HG03045 (cell line): ENCODE data around the gene TTLL7.
"Not testable (repeated sequence)": the region's sequence is repeated elsewhere in the genome, so short reads cannot be mapped to it uniquely, and the experiment has no call there.

Source experiments
- ATAC-seq: cut with Tn5 transposase; IDR thresholded peaks from one replicate; pipeline ENCODE4 v1.9.1; 2021; ENCODE audit warnings: mild to moderate bottlenecking, moderate library complexity; ENCODE audit not compliant: unreplicated experiment

The TTLL7 gene

DNA sequence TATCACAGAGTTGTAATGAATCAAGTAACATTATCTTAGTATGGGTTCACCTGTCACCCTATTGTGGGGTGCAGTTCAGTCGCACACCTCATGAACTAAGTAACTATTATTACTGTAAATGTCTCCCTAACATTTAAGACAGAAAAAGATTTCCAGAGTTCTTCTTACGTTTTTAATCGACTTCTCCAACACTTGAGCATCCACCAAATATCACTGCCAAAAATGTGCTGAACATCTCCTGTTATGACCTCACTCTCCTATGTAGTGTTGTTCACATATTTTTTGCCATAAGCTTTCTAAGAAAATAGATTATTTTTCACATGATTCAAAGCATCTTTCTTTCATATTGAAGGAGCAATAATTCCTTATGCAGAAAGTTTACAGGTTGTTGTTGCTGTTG, 1.3 kb downstream of the TTLL7 start:
- no peak for ATAC-seq

- no peak for ATAC-seq
Observed at GRCh38 chr1:83996621-83997020, 2.3 kb downstream of the TTLL7 start.

DNA sequence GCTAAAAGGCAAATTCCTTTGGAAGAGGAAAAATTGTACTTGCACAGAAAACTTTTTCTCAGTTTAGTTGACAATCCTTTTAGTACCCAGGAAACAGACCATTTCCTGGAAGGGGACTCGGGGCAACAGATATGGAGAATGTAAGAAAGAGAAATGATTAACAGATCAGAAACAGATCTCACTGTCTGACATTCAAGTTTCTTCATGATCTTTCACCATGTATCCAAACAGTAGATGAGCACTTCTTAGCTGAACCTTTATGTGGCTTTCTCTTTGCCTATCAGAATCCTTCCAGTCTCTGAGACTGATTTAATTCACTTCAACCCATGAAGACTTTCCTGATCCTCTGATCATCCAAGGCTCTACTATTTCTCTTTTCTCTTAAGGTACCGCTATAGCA, 2.7 kb downstream of the TTLL7 start:
- ATAC-seq: no peak

DNA sequence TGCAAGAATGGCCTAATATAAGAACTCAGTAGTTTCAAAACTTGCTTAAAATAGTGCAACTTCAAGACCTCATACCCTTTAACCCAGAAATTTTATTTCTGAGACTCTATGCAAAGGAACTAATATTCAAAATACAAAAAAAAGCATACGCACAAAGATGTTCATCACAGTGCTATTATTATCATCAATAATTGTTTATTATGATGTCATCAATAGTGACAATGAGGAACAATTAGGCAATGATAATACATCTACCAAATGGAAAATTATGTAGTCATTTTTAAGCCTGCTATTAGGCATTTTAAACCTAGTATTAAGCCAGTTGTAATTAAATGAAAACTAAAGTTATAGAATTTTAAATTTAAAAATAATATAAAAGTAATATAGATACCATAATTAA, 3.3 kb downstream of the TTLL7 start:
- no peak for ATAC-seq

DNA sequence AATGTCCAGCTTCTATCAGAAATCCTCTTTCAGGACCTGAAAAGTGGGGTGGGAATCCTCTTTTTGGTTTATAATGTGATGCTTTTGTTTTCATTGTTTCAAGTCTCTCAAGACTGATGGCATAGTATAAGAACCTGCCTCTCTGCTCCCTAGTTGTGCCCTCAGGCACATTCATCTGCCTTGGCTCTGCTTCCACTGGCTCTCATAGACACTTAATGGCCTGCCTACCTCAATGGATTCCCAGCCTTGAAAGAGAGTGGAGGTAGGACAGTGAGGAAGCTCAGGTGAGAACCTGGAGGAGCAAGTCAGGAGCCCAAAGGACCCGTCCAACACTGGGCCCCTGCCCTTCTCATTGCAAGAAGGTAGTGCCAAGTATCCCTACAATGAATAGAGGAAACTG, 4.8 kb downstream of the TTLL7 start:
- no peak for ATAC-seq

DNA sequence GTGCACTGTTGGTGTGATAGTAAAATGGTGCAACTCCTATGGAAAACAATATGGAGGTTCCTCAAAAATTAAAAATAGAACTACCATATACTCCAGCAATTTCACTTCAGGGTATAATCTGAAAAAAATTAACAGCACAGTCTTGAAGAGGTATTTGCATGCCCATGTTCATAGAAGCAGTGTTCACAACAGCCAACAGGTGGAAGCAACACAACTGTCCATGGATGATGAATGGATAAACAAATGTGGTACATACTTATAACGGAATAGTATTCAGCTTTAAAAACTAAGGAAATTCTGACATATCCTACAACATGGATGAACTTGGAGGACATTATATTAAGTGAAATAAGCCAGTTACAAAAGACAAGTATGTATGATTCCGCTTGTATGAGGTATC, 8.2 kb downstream of the TTLL7 start:
- ATAC-seq: no peak

- no peak for ATAC-seq
Observed at GRCh38 chr1:83985048-83985447, 13.9 kb downstream of the TTLL7 start.

- not testable (repeated sequence) for ATAC-seq
Observed at GRCh38 chr1:83983918-83984317, 15.0 kb downstream of the TTLL7 start.

GRCh38 chr1:83978056-83978455, 20.9 kb downstream of the TTLL7 start:
- no peak for ATAC-seq

DNA sequence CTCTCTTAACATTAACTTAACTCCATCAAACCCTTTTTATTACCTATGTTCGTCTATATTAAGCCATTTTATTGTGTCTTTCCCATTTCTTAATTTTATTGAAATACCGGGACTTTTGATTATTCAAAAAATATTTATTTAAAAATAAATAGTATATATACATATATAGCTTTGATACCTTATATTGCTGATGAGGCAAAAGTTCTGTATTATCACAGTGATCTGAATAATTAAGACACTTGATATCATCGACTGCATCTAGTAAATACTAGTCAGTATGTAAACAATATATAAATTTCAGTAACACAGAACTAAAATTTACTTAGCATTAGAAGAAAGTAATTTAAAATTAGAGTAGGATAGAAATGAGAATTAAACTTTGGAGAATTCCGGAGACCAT, 22.0 kb downstream of the TTLL7 start:
- ATAC-seq: no peak

DNA sequence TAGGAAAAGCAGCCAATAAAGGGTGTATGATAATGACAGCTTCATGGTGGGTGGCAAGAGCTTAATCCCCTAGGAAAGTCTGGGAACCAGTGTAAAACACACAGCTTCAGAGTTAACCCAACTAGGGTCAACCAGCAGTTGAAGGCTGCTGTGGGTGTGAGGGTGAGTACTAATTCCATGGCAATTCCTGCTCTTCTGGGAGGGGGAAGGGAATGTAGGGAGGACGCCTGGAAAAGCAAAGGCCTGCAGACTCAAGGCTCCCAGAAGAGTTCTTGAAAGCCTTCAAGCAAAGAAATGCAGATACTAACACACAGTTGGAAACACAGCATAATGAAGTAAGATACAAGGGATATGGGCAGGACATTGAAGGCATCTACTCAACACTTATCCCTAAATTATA, 28.1 kb downstream of the TTLL7 start:
- no peak for ATAC-seq

DNA sequence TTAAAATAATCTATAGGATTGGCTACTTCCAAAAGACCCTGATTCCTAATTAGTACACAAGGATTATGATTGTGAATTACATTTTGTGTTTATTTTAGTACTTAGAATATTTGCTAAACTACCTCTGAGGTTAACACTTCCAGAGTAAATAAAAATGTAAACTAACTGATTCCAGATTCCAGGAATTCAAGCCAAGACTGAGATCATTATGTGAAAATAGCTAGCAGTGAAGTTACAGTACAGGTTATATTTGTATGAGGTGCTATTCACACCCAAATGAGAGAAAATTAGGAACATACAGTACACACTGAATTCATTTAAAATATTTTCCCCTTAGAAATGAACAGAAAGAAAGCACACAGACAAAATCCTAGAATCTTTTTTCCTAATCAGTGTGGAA, 28.8 kb downstream of the TTLL7 start:
- no peak for ATAC-seq

DNA sequence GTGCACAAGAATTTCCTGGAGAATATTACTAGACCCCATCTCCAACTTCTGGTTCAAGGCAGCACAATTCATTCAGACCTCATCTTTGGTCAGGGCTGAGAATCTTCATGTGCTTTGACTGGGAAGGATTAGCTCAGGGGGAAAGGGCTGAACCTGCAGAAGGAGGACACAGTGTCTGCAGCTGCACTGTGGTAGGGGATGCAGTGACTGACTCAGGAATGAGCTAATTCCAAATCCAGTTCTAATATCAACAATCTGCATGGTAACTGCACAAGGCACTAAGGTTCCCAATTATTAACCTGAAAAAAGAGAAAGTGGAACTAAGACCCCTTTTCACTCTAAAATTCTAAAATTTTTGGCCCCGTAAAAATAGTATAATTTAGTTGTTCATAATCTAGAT, 31.6 kb downstream of the TTLL7 start:
- no peak for ATAC-seq

DNA sequence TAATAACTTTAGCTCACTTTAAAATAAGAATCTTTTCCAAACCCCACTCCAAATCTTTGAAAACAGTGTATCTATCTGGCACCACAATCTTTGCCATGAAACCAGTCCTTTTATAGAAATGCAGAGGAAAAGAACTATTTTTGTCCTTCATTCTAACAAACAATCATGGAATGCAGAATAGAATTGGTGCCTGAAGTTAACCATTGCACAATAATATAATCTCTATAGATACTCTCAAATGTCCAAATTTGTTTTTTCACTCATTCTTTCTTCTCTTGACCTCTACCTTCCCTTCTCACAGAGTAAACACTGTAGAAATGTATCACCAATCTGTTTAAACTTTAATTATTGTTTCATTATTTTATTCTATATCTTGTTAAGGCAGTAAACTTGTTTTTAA, 34.8 kb downstream of the TTLL7 start:
- no peak for ATAC-seq

DNA sequence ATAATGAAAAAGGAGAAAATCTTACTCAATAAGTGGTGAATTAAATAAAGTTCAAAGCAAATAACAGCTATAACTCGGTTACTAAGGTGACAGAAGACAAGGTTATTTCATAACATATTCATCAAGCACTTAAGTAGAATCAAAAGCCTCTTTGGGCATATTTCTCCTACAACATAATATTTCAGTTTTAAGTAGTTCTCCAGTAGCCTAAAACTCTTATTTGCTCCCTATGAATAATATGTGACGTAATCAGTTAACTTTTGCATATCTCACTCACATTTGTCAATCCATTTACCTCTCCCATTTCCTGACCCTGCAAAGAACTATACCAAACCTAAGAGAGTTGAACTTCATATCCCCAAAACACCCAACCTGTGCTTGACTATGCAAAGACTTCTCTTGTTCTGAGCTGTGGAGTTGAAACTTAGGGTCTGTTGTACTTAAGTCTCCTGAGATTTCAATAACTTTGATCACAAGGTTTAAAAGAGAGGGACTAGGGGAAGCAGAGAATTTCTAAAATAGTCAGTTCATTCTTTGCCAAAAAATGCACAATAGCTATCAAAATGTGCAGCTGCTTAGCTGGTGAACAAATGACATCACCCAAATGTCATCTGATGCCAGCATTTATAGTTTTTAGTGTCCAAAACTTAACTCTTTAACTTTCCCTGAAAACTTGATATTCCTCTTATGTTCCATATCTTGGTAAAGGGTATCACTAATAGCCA, 37.2 kb downstream of the TTLL7 start:
- ATAC-seq: no peak

- no peak for ATAC-seq
Observed at GRCh38 chr1:83960669-83961277, 38.2 kb downstream of the TTLL7 start.

GRCh38 chr1:83959824-83960498, 39.0 kb downstream of the TTLL7 start:
- ATAC-seq: no peak

DNA sequence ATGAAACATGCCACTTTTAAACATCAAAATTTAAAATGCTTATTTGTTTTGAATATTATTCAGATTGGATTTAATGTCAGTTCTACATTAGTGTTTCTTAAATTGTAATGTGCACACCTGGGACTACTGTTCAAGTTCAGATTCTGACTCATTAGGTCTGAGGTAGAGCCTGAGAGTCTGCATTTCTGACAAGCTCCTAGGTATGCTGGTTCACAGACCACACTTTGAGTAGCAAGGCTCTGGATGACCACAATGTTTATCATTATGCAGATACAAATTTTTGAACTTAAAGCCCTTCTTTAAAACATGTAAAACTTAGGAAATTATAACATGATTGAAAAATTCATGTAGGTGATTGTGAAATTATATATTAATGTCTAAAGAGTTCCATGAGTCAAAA, 40.2 kb downstream of the TTLL7 start:
- ATAC-seq: no peak

DNA sequence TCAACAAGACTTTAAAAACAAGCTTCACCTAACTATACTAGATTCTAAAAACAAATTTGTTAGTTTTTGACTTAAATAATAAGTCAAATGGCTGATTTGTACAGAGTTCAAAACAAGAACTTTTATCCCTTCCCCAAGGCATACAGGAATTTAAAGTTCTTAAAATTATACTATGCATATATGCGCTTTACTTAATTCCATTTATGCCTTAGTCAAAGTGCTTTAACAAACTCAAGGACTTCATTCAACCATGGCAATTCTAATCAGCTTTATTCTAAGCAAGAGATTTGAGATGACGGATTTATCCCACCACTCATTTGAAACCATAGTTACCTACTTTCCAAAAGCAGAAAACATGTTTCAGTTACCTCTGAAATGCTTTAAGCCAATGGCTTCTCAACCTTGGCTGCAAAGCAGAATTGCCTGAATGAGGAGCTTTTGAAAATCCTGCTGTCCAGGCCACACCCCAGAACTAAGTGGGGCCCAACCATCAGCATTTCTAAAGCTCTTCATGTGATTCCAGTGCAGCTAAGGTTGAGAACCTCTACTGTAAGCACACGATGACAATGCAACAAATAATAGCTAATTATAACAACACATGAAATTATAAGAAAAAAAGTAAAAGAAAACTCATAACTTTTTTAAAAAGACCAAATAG, 44.6 kb downstream of the TTLL7 start:
- no peak for ATAC-seq

- ATAC-seq: no peak
Observed at GRCh38 chr1:83950106-83950661, 48.7 kb downstream of the TTLL7 start.

- ATAC-seq: no peak
Observed at GRCh38 chr1:83942914-83943313, 56.0 kb downstream of the TTLL7 start.

DNA sequence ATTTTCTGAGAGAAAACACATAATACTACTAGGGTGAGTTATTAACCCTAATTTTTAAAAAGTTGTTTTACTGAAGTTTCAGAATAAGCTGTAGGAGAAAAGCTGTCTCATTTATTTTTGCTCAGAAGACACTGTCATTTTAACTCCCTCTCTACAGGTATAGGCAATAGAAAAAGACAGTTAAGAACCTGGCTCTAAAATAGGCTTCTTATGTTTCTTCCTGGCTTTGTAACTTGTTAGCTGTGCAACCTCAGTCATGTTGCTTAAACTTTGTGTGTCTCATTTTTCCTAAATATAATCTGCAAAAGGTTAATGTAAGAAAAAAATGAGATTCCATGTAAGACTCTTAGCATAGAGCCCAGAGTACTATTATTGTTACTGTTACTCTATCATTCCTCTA, 64.4 kb downstream of the TTLL7 start:
- no peak for ATAC-seq
